Glomerular visceral epithelial cell (primary cell): ENCODE results near the gene RGS14.

Source experiments
- DNase-seq: peaks from one replicate; pipeline ENCODE4 v3.0.0-alpha.2; 2016; ENCODE audit errors: extremely low spot score

RGS14 gene, protein sequence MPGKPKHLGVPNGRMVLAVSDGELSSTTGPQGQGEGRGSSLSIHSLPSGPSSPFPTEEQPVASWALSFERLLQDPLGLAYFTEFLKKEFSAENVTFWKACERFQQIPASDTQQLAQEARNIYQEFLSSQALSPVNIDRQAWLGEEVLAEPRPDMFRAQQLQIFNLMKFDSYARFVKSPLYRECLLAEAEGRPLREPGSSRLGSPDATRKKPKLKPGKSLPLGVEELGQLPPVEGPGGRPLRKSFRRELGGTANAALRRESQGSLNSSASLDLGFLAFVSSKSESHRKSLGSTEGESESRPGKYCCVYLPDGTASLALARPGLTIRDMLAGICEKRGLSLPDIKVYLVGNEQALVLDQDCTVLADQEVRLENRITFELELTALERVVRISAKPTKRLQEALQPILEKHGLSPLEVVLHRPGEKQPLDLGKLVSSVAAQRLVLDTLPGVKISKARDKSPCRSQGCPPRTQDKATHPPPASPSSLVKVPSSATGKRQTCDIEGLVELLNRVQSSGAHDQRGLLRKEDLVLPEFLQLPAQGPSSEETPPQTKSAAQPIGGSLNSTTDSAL

GRCh38 chr5:177357459-177358351 lies at the start of gene RGS14:
RGS14 (plus strand) TSS chr5:177357924; CDS start chr5:177358025, 101 bp downstream.
- peak; percentile 28 for DNase-seq

GRCh38 chr5:177308740-177309139 lies 49.0 kb upstream of the RGS14 start:
- DNase-seq: no peak

GRCh38 chr5:177309351-177310191 lies 48.2 kb upstream of the RGS14 start:
- DNase-seq: peak; percentile 80

DNA sequence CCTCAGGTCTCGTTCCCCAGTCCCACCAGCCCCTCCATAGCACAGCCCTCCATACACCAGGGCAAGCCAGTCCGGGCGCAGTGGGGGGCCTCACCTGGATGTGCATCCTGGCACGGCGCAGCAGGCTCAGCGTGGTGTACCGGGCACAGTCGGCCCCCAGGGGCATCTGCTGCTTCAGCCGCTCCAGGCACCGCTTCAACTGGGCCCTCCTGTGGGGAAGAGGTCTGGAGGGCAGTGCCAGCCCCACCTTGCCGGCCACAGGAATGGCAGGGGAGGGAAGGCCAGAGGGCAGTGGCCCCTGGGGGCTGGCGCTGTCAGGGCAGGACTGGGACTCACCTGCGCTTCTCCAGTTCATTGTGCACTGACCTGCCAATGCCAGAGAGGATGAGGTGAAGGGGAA lies 47.4 kb upstream of the RGS14 start:
- DNase-seq: no peak

DNA sequence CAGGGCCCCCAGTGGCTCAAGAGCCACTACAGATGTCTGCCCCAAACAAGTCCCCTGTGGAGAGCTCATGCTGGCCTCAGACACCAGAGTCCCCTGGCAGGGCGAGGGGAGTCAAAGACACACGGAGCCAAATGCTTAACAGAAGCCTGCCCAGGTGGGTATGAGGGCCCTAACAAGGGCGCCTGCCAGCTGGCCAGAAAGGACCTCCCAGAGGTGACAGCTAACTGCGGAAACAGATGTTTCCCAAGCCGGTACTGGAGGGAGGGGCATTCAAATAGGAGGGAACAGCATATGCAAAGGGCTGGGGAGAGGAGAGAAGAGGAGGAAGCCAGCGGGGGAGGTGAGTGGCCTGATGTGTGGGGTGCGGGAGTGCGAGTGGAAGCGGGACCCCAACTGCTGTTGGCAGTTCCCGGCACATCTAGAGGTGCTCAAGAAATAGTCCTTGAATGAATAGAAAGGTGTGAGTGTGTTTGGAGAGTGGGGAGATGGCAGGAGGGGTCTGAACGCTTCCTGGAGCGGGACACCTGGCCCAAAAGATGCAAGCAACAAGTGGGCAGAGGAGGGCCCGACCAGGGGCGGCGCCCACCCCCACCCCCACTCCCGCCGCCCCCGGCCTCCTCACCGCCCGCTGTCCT lies 46.9 kb upstream of the RGS14 start:
- peak; percentile 40 for DNase-seq

DNA sequence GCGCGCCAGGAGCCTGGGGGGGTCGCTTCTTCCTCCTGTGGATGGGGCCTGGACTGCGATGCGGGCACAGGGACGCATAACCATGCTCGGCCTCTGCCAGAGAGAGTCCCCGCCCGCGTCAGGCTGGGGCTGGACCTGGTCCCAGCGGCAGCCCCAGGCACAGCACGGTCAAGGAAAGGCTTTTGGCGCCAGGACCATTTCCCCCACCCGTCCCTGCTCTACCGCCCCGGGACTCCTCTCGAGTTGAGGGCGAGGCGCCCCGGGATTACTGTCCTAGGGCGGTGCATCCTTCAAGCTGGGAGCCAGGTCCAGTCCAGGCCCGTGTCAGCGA lies 46.4 kb upstream of the RGS14 start:
- DNase-seq: no peak

DNA sequence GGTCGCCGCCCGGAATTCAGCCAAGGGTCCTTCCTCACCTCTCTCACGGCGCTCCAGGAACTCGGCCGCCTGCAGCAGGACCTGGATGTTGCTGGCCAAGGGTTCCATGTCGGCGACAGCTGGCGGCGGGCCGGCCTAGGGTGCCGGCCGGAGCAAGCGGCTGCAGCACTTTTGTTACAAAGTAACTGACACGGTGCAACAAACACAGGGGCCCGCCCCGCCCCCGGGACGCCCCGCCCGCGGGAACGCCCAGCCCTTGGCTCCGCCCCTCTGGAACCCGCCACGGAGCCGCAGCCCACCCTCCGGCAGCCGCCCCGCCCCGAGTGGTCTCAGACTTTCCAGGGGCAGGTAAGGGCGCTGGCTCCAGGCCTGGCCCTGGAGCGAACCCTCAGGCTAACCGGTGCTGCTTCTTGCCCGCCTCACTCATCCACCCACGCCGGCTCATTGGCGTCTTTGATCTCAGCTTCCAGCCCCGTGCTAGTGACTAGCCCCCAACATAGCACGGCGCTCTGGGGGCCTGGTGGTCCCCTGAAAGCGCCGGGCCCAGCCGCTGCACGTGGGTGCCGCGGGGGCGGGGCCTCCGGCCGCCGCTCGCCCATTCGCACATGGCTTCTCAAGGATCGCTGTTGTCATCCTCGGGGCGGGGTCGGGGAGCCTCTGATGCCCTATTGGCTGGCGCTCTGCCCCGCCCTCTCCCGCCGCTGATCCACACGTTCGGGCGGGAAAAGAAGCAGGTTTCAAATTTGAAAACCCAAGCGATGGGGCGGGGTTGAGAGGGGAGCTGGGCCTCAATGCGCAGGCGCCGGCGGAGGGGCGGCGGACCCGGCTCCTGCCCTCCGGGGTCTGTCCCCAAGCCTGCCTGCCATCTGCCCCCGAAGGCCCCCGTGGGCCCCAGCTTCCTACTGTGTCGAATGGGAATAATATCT lies 45.7 kb upstream of the RGS14 start, which contains the start of gene MXD3:
MXD3 (minus strand) TSS at position 176 of the 926 bp plus-strand sequence; CDS start at position 108, 68 bp downstream.
- peak; percentile 98 for DNase-seq

DNA sequence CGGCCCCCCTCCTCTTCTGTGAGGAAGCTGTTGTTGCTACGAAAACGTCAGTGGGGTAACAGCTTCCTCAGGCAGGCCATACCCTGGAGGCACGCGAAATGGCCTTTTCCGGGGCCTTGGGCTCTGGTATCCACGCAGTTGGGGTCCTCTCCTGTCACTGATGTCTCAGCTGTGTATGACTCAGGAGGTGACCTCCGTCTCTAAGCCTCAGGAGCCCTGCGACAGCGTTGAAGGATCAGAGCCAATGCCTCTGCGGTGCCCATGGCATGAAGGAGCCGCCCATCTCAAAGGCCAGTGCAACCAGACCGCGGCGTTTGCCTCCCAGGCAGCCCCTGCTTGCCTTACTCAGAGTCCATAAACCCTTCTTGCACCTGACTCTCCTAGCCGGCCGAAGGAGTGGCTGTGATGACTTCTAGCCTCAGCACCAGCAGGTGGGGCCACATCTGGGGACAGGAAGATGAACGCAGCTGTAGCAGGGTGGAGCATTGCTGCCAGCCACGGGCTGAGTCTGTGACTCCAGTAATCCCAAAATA lies 45.0 kb upstream of the RGS14 start:
- DNase-seq: peak; percentile 60

GRCh38 chr5:177313561-177314259 lies 44.0 kb upstream of the RGS14 start:
- no peak for DNase-seq

DNA sequence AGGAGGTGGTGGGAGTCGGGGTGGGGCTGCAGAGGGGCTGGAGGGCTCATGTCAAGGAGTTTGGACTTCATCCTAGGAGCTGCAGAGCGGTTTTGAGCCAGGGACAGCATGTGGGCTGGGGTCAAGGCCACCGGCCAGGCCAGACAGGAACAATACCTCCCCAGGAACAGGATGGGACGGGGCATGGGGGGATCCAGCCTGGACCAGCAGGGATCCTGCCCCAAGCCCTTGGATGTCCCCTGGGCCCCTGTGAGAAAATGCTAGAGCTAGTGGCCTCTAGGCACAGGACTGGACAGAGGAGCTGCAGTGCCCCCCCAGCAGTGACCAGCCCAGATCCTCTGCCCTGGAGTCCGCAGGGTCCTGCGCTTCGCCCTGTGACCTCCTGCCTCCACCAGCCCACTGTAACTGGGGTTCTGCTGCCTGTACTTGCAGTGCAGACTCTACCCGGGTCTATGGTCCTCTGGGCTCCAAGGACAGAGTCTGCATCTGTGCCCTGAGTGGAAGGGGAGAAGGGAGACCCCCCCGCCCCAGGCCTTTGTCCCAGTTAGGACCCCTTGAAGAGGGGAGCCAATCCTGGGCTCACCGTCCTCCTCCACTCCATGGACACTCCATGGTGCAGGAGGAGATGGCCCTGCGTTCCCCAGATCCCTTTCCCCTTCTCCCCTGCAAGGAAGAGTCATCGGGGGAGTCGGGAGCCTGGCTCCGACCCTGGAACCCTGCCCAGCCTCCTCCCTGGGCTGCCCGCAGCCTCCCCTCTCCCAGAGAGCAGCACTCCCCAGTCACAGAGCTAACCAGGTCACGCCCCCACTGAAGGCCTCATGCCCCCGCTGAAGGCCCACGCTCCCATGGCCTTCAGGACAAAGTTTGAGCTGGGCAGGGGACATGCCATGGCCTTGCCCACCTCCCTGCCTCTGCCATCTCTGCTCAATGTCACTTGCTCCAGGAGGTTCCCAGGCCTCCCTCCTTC lies 43.1 kb upstream of the RGS14 start:
- DNase-seq: no peak

GRCh38 chr5:177315411-177315810 lies 42.3 kb upstream of the RGS14 start:
- DNase-seq: no peak

DNA sequence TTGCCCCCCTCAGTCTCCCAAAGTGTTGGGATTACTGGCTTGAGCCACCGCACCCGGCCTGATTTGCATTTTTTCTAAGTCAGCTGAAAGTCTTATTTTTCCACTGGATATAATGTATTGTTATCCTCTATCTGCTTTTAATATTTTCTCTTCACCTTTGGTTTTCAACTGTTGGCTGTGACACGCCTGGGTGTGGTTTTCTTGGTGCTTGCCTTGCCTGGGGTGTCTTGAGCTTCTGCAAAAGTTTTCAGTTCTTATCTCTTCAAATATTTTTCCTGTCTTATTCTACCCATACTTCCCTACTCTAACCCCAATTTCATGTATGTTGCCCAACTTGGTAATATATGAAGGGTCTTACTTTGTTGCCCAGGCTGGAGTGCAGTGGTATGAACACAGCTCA lies 41.7 kb upstream of the RGS14 start:
- no peak for DNase-seq

DNA sequence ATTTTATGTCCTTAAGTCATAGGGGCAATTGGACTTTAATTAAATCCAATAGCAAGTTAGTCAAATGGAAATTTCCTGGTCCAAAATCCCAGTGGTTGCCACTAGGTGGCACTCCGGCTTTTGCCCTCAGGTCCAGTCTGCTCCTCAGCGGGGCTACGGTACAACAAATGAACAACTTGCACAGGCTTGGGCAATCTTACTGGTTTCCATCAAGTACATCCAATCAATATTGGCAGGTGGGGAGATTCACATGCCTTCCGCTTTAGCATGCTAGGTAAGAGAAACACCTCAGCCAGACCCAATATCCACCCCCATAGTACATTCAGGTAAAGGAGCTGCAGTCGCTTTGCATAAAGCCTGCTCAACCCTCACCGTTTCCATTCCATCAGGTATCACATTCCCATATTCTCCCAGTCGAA lies 39.8 kb upstream of the RGS14 start:
- DNase-seq: peak; percentile 79

DNA sequence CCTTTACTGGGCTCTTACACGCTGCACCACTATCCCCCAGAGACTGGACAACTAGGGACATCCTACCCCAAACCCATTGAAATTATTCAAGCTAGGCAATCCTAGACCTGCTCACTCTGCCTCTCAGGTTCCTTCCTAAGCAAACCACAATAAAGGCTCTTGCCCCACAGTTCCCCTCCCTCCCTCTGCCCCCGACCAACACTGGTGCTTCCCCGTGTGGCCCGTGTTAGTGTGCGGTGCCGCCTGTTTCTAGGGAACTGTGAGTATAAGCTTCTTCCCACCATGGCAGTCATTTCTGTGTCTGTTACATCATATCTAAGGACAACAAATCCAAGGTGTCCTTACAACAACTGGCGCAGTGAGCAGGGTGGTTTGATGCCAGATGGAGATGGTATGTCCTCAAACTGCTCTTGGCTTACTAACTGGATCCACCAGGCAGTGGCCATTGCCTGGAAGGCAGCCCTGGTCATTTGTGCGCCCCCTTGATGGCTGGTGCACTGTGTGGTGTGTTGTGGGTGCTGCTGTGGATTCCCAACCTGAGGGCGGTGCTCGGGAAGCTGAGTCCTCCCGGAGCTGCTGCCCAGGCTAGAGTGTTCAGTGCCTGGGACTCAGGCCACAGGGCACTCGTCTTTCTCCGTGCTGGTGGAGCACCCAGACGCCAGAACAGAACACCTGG lies 37.7 kb upstream of the RGS14 start:
- DNase-seq: no peak

- no peak for DNase-seq
These were observed 36.8 kb upstream of the RGS14 start for GRCh38 chr5:177320879-177321278.

DNA sequence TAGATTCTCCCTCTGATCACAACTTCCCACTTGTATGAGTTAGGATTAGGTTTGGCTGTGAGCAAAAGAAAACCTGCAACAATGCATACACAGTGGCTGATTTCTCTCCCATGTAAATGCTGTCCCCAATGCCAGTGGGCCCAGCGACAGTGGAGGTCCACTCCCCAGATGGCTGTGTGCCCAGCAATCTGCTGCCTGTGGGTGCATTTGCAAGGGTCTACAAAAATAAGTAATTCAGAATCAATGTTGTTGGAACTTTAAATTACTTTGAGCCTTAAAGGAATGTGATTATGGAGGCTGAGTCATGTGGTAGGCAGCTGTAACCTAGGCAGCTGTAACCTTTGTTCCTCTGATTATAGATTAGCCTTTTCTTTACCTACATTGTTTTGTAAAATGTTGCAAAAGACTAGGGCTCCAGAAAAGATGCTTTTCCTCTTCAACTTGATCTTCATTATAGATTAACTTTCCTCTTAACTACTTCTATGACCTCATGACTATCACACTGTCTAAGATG lies 31.8 kb upstream of the RGS14 start:
- no peak for DNase-seq
